HL-60/S4 (cell line): Measurements from ENCODE around the gene UBASH3A.
"Not testable (repeated sequence)": the region's sequence is repeated elsewhere in the genome, so short reads cannot be mapped to it uniquely, and the experiment has no call there.

Experiments used
- in situ Hi-C: fragments of 300-500 bp; cut with MboI; formaldehyde crosslinking; loops from 2 replicates; pipeline ENCODE4 v1.14.3; 2022; ENCODE audit warnings: low sequenced_read_pairs

UBASH3A gene

DNA sequence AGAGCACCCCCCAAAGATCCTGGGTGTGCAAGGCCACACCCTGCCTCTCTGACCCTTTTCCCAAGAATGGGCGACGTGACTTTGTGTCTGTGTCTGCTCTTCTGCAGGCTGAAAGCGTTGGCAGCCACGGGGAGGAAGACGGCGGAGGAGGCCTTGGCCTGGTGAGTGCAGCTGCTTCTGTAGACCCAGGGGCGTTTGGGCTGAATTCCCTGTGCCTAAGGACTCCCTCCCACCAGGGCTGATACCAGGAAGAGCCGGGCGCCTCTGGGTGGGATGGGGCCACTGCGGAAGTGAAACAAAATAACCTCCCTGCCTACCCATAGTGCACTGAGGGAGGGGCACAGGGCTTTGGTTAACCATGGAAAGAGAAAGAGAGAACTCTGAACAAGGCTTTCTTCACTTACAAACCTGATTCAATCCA is 2.5 kb downstream of the UBASH3A start:
- in situ Hi-C loops, result no loop called here

DNA sequence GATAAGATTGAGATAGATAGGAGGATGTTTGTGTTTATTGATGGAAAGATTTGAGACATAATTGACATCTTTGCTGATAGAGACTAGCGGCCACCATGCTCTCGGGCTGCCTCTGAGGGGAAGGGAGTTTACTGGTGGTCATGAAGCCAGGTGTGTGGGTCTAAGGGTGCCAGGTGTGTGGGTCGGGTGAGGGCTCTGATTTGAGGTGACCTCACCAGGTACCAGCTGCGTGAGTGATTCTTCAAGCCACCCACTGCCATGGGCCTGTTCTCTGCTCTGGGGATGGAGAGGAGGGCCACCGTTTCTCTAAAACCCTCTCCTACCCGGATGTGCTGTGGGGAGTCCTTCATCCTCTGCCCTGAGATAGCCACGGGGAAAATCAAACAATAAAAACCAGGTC is 3.2 kb downstream of the UBASH3A start:
- in situ Hi-C loops, result no loop called here

DNA sequence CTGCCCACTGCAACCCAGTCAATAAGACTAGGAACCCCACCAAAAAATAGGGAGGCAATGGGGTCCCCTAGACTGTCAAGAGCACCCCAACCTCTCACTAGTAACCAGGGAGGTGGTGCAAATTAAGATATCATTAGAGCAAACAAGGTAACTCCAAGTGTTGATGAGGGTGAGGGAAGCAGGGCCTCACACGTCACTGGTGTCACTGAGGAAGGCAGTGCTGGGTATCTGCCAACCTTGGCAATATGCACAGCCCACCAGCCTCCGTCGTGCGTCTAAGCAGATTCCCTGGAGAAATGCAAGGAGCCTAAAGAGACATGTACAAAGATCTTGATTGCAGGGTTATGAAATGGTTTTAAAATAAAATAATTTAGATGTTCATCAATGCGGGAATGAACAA is 3.8 kb downstream of the UBASH3A start:
- in situ Hi-C loops, result no loop called here

GRCh38 chr21:42408718-42409117 is 5.0 kb downstream of the UBASH3A start:
- in situ Hi-C loops, result not testable (repeated sequence)

GRCh38 chr21:42409366-42409765 is 5.7 kb downstream of the UBASH3A start:
- in situ Hi-C loops, result no loop called here

DNA sequence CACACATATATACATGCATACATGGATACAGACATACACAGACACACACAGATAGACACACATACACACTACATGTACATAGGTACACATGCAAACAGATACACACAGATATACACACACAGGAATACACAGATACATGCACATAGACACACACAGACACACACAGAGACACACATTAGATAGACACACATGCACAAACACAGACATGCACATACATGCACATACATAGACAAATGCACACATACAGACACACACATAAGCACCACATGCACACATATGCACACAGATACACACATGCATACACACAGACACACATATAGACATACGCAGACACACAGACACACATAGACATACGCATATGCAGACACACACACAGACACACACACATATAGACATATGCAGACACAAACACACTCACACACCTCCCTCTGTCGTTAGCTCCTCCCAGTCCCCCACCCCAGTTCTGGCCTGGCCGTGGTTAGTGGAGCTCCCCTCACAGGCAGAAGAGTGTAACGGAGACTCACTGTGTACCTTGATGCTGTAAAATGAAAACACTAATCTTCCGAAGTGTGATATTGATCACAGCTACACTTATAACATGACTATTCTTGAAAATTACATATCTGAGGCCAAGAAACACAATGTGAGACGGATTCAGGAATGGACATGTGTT is 7.6 kb downstream of the UBASH3A start:
- in situ Hi-C loops, result no loop called here

DNA sequence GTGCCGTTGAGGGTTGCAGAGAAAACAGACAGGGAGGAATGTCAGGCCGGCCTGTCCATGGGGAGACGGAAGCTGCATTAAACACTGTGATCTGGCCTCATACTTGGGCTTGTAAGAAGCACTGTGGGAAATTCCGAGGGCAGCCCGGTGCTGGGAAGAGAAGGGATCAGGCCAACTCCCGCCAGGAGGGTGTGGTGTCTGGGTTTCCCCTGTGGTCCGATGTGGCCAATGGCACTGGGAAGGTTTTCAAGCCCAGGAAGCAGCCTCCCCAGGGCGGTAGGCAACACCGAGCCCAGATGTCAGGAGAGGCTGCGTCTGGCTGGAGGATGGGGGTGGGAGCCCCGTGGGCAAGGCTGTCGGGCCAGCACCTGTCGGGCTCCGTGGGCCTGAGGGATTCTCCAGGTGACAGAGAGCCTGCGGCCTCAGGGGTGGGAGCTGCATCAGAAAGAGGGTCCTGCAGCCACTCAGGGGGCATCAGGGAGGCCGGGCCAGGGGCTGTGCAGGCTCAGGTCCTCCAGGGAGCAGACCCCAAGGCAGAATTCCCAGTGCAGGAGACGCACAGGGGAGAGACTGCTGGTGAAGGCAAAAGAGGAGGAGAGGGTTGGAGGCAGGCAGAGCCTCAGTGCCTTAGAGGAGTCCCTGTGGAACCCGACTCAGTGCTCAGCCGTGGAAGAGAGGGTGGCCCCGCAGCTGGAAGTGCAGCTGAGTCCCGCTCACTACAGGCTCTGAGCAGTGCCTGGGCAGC is 8.4 kb downstream of the UBASH3A start:
- in situ Hi-C loops, result no loop called here

GRCh38 chr21:42412636-42412933 is 8.9 kb downstream of the UBASH3A start:
- in situ Hi-C loops, result no loop called here

DNA sequence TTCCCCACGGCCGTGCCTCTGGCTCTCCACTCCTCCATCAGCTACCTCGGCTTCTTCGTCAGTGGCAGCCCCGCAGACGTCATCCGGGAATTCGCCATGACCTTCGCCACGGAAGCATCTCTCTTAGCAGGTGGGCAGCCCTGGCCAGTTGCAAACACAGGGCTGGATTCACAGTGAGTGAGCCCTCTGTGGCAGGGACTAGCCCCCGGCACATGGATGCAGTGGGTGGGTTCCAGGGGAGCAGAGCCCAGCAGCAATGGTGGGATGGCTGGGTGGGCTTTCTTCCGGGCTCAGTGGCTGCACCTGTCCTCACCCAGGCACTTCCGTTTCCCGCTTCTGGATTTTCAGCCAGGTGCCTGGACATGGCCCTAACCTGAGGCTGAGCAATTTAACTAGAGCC is 9.4 kb downstream of the UBASH3A start:
- in situ Hi-C loops, result no loop called here

GRCh38 chr21:42413500-42413899 is 9.8 kb downstream of the UBASH3A start:
- in situ Hi-C loops, result no loop called here

- in situ Hi-C loops, result no loop called here
Observed at GRCh38 chr21:42414066-42414465, 10.4 kb downstream of the UBASH3A start.

DNA sequence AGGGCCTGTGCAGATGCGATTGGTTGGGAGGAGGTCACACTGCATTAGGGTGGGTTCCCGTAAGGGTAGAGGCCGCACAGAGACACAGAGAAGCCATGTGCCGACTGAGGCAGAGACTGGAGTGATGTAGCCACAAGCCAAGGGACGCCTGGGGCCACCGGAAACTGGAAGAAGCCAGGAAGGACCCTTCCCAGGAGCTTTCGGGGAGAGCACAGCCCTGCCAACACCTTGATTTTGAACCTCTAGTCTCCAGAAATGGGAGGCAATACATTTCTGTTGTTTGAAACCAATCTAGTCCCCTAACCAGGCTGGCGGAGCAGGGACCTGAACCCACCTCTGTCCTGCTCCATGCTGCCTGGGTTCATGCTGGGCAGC is 10.8 kb downstream of the UBASH3A start:
- in situ Hi-C loops, result no loop called here

GRCh38 chr21:42414928-42415769 is 11.4 kb downstream of the UBASH3A start:
- in situ Hi-C loops, result no loop called here

GRCh38 chr21:42417533-42417932 is 13.8 kb downstream of the UBASH3A start:
- in situ Hi-C loops, result no loop called here

- in situ Hi-C loops, result no loop called here
Observed at GRCh38 chr21:42418886-42419285, 15.2 kb downstream of the UBASH3A start.

DNA sequence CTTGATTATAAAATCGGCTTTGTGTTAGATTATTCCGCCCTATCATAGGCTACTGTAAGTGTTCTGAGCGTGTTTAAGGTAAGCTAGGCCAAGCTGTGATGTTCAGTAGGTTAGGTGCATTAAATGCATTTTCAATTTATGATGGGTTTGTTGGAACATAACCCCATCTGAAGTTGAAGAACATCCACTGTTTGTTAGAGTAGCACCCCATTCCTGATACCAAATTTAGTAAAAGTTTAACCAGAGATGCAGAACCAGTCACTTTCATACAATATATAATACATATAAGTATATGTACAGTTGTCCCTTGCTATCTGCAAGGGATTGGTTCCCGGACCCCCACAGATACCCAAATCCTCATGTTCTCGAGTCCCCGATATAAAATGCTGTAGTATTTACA is 16.1 kb downstream of the UBASH3A start:
- in situ Hi-C loops, result no loop called here

DNA sequence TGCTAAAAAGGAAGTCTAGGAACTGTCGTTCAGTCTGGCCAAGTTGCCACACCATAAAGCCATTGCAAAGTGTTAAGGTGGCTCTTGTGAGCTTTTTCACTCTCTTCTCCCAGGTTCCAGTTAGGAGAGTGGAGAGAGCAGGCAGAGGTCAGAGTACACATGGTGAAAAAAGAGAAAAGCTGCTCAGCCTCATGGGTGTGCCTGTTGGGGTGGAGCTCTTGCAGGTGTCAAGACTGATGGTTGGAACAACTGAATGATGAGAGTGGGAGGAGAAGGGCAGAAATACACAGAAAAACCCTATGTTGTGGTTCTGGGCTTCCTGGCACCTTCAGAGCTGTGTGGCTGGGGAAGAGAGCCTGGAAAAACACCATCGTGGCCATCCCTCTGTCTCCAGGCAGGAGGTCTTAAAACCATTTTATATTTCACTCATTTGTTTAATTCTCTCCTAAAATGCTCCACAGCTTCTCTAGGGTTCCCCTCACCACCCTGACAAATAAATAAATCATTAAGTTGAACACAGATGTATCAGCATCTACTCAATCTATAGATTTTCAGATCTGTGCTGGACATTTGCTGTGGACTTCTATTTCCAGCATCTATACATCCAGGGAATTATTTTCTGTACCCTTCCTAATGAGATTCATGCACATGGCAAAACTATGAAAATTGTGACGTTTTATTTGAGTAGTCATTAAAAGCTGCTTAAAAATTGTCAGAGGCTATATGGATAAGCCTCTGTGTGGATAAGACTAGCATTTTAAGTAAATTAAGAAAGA is 17.5 kb downstream of the UBASH3A start:
- in situ Hi-C loops, result no loop called here

DNA sequence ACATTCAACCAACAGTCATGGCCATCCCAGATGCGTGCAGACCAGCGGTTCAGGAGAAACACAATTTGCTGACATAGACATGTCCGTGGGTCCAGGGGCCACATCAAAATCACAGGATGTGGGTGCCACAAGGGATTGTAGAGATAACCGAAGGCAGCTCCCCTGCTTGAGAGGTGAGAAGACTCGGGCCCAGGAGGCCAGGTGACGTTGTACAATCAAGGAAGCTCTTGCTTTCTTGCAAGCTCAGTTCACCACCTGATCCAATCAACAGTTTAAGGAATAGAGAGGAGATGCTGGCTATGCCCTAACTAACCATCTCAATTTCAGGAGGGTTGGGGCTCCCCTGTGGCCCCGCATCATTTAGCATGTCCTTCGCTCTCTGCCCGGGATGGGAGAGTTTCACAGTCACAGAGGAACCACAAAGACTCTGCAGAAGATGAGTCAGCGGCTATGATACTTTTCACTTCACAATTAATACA is 19.5 kb downstream of the UBASH3A start:
- in situ Hi-C loops, result no loop called here

DNA sequence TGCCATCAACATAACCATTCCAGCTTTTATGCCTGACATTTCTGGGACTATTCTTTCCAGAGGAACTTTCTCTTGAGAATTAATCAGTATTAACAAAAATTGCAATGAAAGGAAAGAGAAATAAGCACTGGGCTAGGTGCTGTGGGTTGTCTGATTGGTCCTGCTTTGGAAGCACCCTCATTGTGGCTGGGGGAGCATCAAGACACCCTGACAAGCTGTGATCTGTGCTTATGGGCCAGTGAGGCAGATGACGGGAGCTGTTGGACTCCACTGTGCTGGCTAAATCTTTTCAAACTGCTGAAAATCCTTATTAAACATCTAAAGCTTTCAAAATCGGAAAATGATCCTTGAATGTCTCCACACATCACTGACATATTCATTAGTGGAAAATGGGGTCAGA is 20.0 kb downstream of the UBASH3A start:
- in situ Hi-C loops, result no loop called here

DNA sequence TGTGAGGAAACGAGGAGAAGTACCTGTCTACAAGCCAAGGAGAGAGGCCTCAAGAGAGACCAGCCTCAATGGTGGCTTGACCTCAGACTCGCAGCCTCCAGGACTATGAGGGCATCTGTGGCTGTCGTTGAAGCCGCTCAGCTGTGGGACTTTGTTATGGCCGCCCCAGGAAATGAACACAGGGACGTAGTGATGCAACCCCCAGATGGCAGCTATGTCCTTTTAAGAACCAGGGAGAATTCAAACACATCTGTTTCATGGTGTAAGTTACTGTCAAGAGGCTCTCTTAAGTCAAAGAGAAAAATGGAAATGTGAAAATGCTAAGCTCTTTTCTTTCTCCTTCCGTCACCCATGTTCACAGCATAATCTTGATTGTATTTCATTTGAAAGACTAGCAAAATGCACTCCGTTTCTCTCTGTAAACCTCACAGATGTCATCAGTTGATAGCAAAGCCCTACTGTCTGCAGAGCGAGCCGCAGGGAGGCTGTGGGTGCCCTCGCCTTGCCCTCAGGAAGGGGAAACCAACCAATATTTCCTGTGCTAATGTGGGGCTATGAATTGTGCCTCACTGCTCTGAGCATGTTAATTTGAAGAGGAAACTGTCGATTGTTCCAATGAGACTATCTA is 21.3 kb downstream of the UBASH3A start:
- in situ Hi-C loops, result no loop called here

DNA sequence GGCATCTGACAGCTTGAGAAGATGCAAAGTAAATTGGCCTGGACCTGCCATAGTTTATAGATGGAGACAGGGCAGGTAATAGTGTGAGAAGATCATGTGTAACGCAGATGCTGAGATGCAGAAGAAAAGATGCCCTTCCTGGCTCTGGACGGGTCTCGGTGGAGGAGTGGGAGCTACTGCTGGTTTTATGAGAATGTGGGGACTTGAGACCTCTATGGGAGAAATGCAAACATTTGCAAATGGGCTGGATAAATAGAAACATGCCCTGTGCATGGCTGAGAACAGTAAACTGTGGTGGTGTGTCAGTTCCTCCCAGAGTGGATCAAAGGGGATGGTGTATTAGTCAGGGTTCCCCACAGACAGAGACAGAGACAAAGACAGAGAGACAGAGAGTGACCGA is 21.9 kb downstream of the UBASH3A start:
- in situ Hi-C loops, result no loop called here
